Neural cell (in vitro differentiated cells): ENCODE data around the gene ISOC2. TPM values are rescaled to one million over a fixed set of nuclear protein-coding genes. Genes with fewer than 3 reads are reported as not detected.

Experiments used
- H2AFZ ChIP-seq: fragments of 200-600, 300-800 bp; sonication (generic), shearing (Covaris generic); 2 replicates; pipeline ENCODE4 v1.6.0; 2014; ENCODE audit warnings: low read depth, mild to moderate bottlenecking, antibody characterized with exemption, low read length, moderate library complexity
- H3F3A ChIP-seq: fragments of 200-600 bp; shearing (Covaris generic); 2 replicates; pipeline ENCODE4 v1.6.1; 2016; ENCODE audit warnings: mild to moderate bottlenecking, moderate library complexity, mixed read lengths, antibody characterized with exemption, low read length; ENCODE audit not compliant: insufficient read depth, poor library complexity, severe bottlenecking
- H3K27ac ChIP-seq: fragments of 200-600, 300-800 bp; sonication (generic), shearing (Covaris generic); 2 replicates; pipeline ENCODE4 v1.5.1; 2014; ENCODE audit warnings: mild to moderate bottlenecking, low read length, moderate library complexity
- H3K27me3 ChIP-seq: fragments of 300-800, 200-600 bp; sonication (generic), shearing (Covaris generic); 2 replicates; pipeline ENCODE4 v1.6.0; 2014; ENCODE audit warnings: mild to moderate bottlenecking, low read depth, low read length, moderate library complexity; ENCODE audit not compliant: insufficient read depth
- H3K36me3 ChIP-seq: fragments of 300-800, 200-600 bp; sonication (generic), shearing (Covaris generic); 2 replicates; pipeline ENCODE4 v1.5.1; 2014; ENCODE audit warnings: mild to moderate bottlenecking, antibody characterized with exemption, low read length, moderate library complexity; ENCODE audit not compliant: insufficient read depth
- H3K4me2 ChIP-seq: fragments of 300-800, 200-600 bp; sonication (generic), shearing (Covaris generic); 2 replicates; pipeline ENCODE4 v1.6.0; 2014; ENCODE audit warnings: mild to moderate bottlenecking, low read length
- H3K4me3 ChIP-seq: fragments of 300-800, 200-600 bp; sonication (generic), shearing (Covaris generic); 2 replicates; pipeline ENCODE4 v1.5.1; 2014; ENCODE audit warnings: mild to moderate bottlenecking, low read length, moderate library complexity
- H3K79me2 ChIP-seq: fragments of 200-600 bp; shearing (Covaris generic); replicated peaks from 2 replicates; pipeline ENCODE4 v1.6.0; 2014; ENCODE audit warnings: mild to moderate bottlenecking, low read length, moderate library complexity; ENCODE audit not compliant: insufficient read depth
- H3K9ac ChIP-seq: fragments of 300-800, 200-600 bp; sonication (generic), shearing (Covaris generic); 2 replicates; pipeline ENCODE4 v1.6.1; 2016; ENCODE audit warnings: mild to moderate bottlenecking, low read length, mixed read lengths
- H3K9me2 ChIP-seq: fragments of 200-600 bp; shearing (Covaris generic); 2 replicates; pipeline ENCODE4 v1.6.1; 2016; ENCODE audit warnings: mild to moderate bottlenecking, low read length, mixed read lengths; ENCODE audit not compliant: insufficient read depth
- H3K9me3 ChIP-seq: fragments of 200-600, 300-800 bp; sonication (generic), shearing (Covaris generic); 2 replicates; pipeline ENCODE4 v1.6.1; 2016; ENCODE audit warnings: mild to moderate bottlenecking, mixed run types, low read length, moderate library complexity, mixed read lengths
- H4K20me1 ChIP-seq: fragments of 200-600 bp; shearing (Covaris generic); 2 replicates; pipeline ENCODE4 v1.6.1; 2016; ENCODE audit warnings: mild to moderate bottlenecking, mixed run types; ENCODE audit not compliant: insufficient read depth
- EP300 ChIP-seq: fragments of 450-650 bp; conservative IDR thresholded peaks from 2 replicates; pipeline ENCODE4 v1.6.1; 2014; ENCODE audit warnings: antibody characterized with exemption, mild to moderate bottlenecking, moderate library complexity; ENCODE audit not compliant: poor library complexity, severe bottlenecking
- EZH2 ChIP-seq: fragments of 200-600, 300-800 bp; shearing (Covaris generic), sonication (generic); IDR thresholded peaks from 2 replicates; pipeline ENCODE4 v1.6.1; 2014; ENCODE audit warnings: antibody characterized with exemption, low read length, borderline replicate concordance, mild to moderate bottlenecking; ENCODE audit not compliant: insufficient read depth, poor library complexity, severe bottlenecking
- MXI1 ChIP-seq: fragments of 450-650 bp; conservative IDR thresholded peaks from 2 replicates; pipeline ENCODE4 v1.6.1; 2014; ENCODE audit warnings: antibody characterized with exemption, mild to moderate bottlenecking; ENCODE audit not compliant: poor library complexity, severe bottlenecking
- POLR2AphosphoS5 ChIP-seq: IDR thresholded peaks from 2 replicates; pipeline ENCODE4 v1.6.1; 2012
- RAD21 ChIP-seq: fragments of 450-650 bp; conservative IDR thresholded peaks from 2 replicates; pipeline ENCODE4 v1.6.1; 2014; ENCODE audit warnings: antibody characterized with exemption, mild to moderate bottlenecking, moderate library complexity
- SMC3 ChIP-seq: fragments of 450-650 bp; conservative IDR thresholded peaks from 2 replicates; pipeline ENCODE4 v1.6.1; 2014; ENCODE audit warnings: antibody characterized with exemption, mild to moderate bottlenecking, moderate library complexity; ENCODE audit not compliant: poor library complexity
- TAF1 ChIP-seq: IDR thresholded peaks from 2 replicates; pipeline ENCODE4 v1.6.1; 2012; ENCODE audit warnings: low read depth
- polyA minus RNA-seq: library from RNA; depleted of rRNA, polyadenylated mRNA; stranded (reverse); fragments of >200 nt; gene quantifications from 2 replicates; pipeline ENCODE4 v1.2.3, GENCODE V29; 2014
- polyA plus RNA-seq: library from polyadenylated mRNA; depleted of rRNA; stranded (reverse); fragments of >200 nt; gene quantifications from 2 replicates; pipeline ENCODE4 v1.2.3, GENCODE V29; 2014
- TF ChIP-seq, protein P1 (sequence below): fragments of 450-650 bp; IDR thresholded peaks from 2 replicates; pipeline ENCODE4 v1.5.1; 2014; ENCODE audit warnings: antibody characterized with exemption, mild to moderate bottlenecking, moderate library complexity; ENCODE audit not compliant: poor library complexity, severe bottlenecking
- TF ChIP-seq, protein P2 (sequence below): IDR thresholded peaks from 2 replicates; pipeline ENCODE4 v1.6.1; 2012; ENCODE audit warnings: borderline replicate concordance

ISOC2 gene, protein sequence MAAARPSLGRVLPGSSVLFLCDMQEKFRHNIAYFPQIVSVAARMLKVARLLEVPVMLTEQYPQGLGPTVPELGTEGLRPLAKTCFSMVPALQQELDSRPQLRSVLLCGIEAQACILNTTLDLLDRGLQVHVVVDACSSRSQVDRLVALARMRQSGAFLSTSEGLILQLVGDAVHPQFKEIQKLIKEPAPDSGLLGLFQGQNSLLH
- polyA plus RNA-seq (47.7 and 48.1 TPM in 2 replicates), polyA minus RNA-seq (21.8 and 23.4 TPM in 2 replicates)

DNA sequence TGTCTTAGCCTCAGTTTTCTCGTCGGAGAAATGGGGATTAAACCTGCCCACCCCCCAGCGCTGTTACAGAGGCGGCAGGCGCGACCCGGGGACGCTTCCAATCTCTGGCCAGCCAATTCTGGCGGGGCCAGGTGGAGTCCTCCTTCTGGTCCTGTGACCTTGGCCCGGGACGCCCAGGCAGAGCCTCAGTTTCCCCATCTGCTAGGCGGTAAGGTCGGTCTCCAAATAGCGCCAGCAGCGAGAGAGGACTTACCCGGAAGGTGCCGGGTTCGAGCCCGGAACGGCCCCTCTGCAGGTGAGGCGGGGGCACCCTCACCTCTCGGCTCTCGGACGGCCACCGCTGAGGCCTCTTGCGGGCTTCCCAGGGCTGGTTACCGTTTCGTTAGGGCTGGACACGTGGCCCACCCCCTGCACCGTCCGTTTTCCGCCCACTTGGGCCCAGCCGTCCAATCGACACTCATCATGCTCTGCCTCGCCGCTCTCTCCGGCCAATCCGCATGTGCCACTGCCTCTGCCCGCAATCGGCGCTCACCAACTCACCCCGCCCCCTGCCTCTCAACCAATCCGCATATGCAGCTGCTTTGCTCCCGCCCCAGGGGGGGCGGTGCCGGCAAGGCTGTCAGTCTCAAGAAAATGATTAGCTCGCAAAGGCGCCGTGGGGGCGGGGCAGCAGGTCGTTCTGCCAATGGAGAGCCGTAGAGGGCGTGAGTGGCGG, at the start of gene ISOC2:
TSS of gene ISOC2 (minus strand) at position 384 of the 715 bp plus-strand sequence. CDS start 5,156 bp downstream, outside the sequence.
- Histone ChIP-seq H3F3A (no peaks in the 10 kb centered on the region), H3K9me2 (no peaks in the 10 kb centered on the region), H3K9ac (peak within 1 kb of the TSS; percentile 78), H3K36me3 (no peaks in the 10 kb centered on the region), H2AFZ (peak within 1 kb of the TSS; percentile 67), H3K27me3 (no peaks in the 10 kb centered on the region), H3K4me3 (peak within 1 kb of the TSS; percentile 97), H3K79me2 (no peaks in the 10 kb centered on the region), H3K4me2 (peak within 1 kb of the TSS; percentile 78), H4K20me1 (no peaks in the 10 kb centered on the region), H3K27ac (peak within 1 kb of the TSS; percentile 11), H3K9me3 (no peaks in the 10 kb centered on the region)
- TF ChIP-seq POLR2AphosphoS5 (peak; percentile 51), MXI1 (peak; percentile 88), SMC3 (peak; percentile 30), EZH2 (no peak), EP300 (peak; percentile 41), RAD21 (no peak), TAF1 (no peak)
- TF ChIP-seq, protein P1, sequence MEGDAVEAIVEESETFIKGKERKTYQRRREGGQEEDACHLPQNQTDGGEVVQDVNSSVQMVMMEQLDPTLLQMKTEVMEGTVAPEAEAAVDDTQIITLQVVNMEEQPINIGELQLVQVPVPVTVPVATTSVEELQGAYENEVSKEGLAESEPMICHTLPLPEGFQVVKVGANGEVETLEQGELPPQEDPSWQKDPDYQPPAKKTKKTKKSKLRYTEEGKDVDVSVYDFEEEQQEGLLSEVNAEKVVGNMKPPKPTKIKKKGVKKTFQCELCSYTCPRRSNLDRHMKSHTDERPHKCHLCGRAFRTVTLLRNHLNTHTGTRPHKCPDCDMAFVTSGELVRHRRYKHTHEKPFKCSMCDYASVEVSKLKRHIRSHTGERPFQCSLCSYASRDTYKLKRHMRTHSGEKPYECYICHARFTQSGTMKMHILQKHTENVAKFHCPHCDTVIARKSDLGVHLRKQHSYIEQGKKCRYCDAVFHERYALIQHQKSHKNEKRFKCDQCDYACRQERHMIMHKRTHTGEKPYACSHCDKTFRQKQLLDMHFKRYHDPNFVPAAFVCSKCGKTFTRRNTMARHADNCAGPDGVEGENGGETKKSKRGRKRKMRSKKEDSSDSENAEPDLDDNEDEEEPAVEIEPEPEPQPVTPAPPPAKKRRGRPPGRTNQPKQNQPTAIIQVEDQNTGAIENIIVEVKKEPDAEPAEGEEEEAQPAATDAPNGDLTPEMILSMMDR: peak; percentile 32
- TF ChIP-seq, protein P2, sequence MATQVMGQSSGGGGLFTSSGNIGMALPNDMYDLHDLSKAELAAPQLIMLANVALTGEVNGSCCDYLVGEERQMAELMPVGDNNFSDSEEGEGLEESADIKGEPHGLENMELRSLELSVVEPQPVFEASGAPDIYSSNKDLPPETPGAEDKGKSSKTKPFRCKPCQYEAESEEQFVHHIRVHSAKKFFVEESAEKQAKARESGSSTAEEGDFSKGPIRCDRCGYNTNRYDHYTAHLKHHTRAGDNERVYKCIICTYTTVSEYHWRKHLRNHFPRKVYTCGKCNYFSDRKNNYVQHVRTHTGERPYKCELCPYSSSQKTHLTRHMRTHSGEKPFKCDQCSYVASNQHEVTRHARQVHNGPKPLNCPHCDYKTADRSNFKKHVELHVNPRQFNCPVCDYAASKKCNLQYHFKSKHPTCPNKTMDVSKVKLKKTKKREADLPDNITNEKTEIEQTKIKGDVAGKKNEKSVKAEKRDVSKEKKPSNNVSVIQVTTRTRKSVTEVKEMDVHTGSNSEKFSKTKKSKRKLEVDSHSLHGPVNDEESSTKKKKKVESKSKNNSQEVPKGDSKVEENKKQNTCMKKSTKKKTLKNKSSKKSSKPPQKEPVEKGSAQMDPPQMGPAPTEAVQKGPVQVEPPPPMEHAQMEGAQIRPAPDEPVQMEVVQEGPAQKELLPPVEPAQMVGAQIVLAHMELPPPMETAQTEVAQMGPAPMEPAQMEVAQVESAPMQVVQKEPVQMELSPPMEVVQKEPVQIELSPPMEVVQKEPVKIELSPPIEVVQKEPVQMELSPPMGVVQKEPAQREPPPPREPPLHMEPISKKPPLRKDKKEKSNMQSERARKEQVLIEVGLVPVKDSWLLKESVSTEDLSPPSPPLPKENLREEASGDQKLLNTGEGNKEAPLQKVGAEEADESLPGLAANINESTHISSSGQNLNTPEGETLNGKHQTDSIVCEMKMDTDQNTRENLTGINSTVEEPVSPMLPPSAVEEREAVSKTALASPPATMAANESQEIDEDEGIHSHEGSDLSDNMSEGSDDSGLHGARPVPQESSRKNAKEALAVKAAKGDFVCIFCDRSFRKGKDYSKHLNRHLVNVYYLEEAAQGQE: peak; percentile 26

DNA sequence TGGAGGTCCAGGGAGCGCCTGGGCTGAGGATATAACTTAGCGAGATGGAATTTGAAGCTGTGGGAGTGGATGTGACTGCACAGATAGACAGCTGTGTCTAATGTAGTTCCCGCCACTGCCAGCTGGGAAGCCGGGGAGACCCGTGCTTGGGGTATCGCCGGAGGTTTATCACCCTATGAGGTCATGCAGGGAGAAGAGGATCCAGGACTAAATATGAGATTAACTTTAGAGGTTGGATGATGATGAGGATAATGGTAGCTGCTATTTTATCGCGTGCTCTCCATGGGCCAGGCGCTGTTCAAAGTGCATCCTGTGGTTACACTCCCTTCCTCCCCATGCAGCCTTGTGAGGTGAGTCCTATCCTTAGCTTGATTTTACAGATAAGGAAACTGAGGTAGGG, 46.7 kb upstream of the ISOC2 start:
- no peaks in the 10 kb centered on the region for H3K27me3 ChIP-seq
- H3K36me3 ChIP-seq: no peaks in the 10 kb centered on the region
- no peaks in the 10 kb centered on the region for H3F3A ChIP-seq
- no peaks in the 10 kb centered on the region for H4K20me1 ChIP-seq
- no peak overlapping the region for H3K9ac ChIP-seq
- H3K27ac ChIP-seq: no peak overlapping the region
- H3K9me3 ChIP-seq: no peaks in the 10 kb centered on the region
- no peak overlapping the region for H2AFZ ChIP-seq
- no peaks in the 10 kb centered on the region for H3K79me2 ChIP-seq
- TF ChIP-seq, protein P1: no peak
- TF ChIP-seq RAD21 (no peak), SMC3 (no peak), EZH2 (no peak), MXI1 (no peak), POLR2AphosphoS5 (no peak), EP300 (no peak), TAF1 (no peak)
- TF ChIP-seq, protein P2: no peak
- H3K9me2 ChIP-seq: no peaks in the 10 kb centered on the region
- no peak overlapping the region for H3K4me2 ChIP-seq
- no peak overlapping the region for H3K4me3 ChIP-seq
